Measurements from ENCODE around the gene MACROD2. TPM values are rescaled to one million over a fixed set of nuclear protein-coding genes. Genes with fewer than 3 reads are reported as not detected.

MACROD2 gene
- total and polyA plus RNA-seq, 9 donors = 2.0 to 4.9 (median 3.1) TPM

DNA sequence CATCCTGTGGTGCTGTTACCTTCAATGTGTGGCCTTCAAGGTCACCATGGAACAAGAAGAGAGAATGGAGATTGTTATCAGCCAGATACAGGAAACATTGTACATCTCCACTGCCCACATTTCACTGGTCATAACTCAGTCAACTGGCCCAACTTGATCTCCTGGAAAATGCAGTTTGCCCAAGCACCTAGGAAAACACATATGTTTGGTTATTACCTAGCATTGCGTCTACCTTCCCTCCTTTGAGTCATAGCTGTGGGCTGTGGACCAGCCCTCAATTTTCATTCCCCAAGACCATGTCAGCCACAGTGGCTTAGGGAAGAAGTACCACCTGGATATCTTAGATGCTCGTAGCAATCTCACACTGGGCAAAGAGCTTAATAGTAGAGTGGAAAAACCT lies 2064.5 kb downstream of the MACROD2 start:
- no CpG with 5 or more reads among the region's 2 CpGs for WGBS (ENCODE audit: insufficient coverage)
- Histone ChIP-seq H3K27ac (ENCODE audit: low read length) (no peak overlapping the region), H3K4me1 (ENCODE audit: control insufficient read depth, insufficient read depth, low read length) (peaks cover 12% of the 10 kb centered on the region), H3K9me3 (replicated peaks; ENCODE audit: control insufficient read depth, low read depth, low read length) (no peaks in the 10 kb centered on the region), H3K4me3 (ENCODE audit: low read length) (no peak overlapping the region), H3K36me3 (ENCODE audit: control insufficient read depth, insufficient read depth, low read length) (no peaks in the 10 kb centered on the region), H3K27me3 (ENCODE audit: control insufficient read depth, insufficient read depth, low read length) (no peaks in the 10 kb centered on the region)
- no peak for DNase-seq

DNA sequence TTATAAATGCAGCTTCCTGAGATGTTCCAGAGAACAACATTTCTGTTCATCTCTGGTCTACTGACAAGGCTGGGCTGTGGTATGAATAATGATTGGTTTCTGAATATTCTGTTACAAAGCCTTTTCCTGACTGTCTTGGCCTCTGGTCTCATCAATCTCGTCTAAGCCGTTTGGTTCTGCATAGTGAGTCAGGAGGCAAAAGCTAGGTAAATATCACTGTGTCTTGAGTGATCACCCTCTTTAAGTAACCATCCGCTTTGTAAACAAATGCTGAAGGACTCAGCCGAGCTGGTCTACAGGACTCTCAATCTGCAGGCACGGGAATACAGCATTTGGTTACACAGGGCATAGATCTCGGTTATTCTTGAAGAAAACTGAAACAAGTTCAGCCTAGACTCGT lies 2066.0 kb downstream of the MACROD2 start:
- Histone ChIP-seq H3K27me3 (ENCODE audit: control insufficient read depth, insufficient read depth, low read length) (no peaks in the 10 kb centered on the region), H3K27ac (ENCODE audit: low read length) (no peak overlapping the region), H3K4me1 (ENCODE audit: control insufficient read depth, insufficient read depth, low read length) (peaks cover 25% of the 10 kb centered on the region), H3K9me3 (replicated peaks; ENCODE audit: control insufficient read depth, low read depth, low read length) (no peaks in the 10 kb centered on the region), H3K36me3 (ENCODE audit: control insufficient read depth, insufficient read depth, low read length) (no peaks in the 10 kb centered on the region), H3K4me3 (ENCODE audit: low read length) (no peak overlapping the region)
- 80% methylated on average over 5 of the region's 7 CpGs for WGBS (ENCODE audit: insufficient coverage)
- no peak for DNase-seq

DNA sequence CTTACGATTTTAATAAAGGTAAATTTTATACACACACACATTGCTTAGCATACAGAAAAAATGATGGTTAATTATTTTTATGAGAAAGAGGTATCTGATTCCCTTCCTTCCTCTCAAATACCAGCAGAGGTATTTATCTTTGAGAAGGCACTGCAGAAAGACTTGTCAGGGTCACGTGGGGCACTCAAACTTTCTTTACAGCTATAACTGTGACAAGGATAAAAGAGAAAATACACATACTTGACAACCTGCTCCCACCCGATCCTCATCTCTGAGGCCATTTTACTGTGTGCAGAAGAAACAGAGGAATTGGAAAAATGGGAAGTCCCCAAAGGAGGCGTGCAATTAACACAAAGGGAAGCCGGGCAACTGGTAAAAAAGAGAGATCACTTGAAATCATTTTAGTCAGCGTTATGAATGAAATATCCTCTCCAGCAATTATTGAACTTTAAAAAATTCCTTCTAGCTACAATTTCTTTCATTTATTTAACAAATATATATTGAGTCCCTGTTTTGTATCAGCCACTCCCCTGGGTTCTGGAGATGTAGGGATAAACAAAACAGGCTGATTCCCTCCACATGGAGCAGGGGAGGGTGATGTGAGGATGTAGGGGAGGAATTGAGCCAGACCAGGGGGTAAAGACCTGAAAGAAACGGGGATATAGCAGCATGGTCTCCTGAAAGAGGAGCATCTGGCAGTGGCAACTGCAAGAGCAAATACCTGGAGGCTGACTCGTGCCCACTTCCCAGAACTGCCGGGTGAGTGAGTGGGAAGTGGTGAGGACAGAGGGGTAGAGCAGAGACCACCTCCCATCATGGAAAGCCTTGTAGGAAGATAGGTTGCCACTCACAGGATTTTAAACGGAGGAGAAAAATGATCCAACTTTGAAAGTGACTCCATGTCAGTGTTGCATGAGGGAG lies 2067.6 kb downstream of the MACROD2 start:
- DNase-seq = no peak
- Histone ChIP-seq H3K27ac (ENCODE audit: low read length) (no peak overlapping the region), H3K4me1 (ENCODE audit: control insufficient read depth, insufficient read depth, low read length) (peaks cover 30% of the 10 kb centered on the region), H3K4me3 (ENCODE audit: low read length) (no peak overlapping the region), H3K9me3 (replicated peaks; ENCODE audit: control insufficient read depth, low read depth, low read length) (peaks cover 3% of the 10 kb centered on the region), H3K36me3 (ENCODE audit: control insufficient read depth, insufficient read depth, low read length) (no peaks in the 10 kb centered on the region), H3K27me3 (ENCODE audit: control insufficient read depth, insufficient read depth, low read length) (no peaks in the 10 kb centered on the region)
- WGBS (ENCODE audit: insufficient coverage) = 73% methylated on average over 4 of the region's 10 CpGs

DNA sequence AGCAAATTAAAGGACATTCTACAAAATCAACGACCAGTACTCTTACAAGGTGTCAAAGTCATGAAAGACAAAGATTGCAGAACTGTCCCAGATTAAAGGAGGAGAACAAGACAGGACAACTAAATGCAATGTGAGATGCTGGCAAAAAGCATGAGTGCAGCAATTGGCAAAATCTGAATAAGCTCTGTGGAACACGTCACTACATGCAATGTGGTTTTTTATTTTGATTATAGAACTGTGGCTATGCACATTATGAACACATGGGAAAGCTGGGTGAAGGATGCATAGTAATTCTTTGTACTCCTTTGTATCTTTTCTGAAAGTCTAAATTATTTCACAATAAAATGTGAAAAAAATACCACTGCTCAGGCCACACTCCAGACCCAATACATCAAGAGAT lies 2068.6 kb downstream of the MACROD2 start:
- peaks cover 30% of the 10 kb centered on the region for H3K4me1 ChIP-seq (ENCODE audit: control insufficient read depth, insufficient read depth, low read length)
- H3K36me3 ChIP-seq (ENCODE audit: control insufficient read depth, insufficient read depth, low read length) = no peaks in the 10 kb centered on the region
- no peaks in the 10 kb centered on the region for H3K27me3 ChIP-seq (ENCODE audit: control insufficient read depth, insufficient read depth, low read length)
- WGBS (ENCODE audit: insufficient coverage) = no CpG with 5 or more reads among the region's 2 CpGs
- peak overlapping the region; percentile 22 for H3K27ac ChIP-seq (ENCODE audit: low read length)
- peaks cover 3% of the 10 kb centered on the region for H3K9me3 ChIP-seq (replicated peaks; ENCODE audit: control insufficient read depth, low read depth, low read length)
- H3K4me3 ChIP-seq (ENCODE audit: low read length) = no peak overlapping the region
- DNase-seq = no peak

DNA sequence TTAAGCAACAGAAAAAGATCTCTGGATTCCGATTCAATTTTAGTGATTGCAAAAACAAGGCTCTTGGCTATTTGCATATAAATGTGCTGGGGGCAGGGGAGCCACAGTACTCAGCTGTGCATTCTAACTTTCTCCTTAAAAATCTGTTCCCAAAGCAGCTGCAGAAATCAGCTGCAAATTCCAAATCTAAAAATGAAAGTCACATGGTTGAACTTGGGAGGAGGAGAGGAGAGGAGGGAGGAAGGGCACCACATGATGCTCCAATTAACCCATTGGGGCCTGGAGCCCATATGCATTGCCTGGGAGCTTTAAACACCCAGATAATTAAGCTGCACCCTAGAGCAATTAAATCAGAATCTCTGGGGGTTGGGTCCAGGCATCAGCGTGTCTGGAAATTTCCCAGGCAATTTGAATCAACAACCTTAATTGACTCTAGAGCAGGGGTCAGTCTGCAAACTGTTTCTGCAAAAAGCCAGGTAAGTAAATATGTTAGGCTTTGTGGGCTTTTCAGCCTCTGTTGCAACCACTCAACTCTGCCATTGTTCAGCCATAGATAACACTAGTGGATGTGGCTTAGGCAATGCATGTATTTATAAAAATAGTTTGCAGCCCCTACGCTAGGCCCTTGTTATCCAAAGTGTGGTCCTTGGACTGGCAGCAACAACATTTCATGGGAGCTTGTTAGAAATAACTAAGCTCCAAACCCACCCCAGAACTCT lies 2069.8 kb downstream of the MACROD2 start:
- Histone ChIP-seq H3K4me3 (ENCODE audit: low read length) (no peak overlapping the region), H3K4me1 (ENCODE audit: control insufficient read depth, insufficient read depth, low read length) (peaks cover 30% of the 10 kb centered on the region), H3K27ac (ENCODE audit: low read length) (no peak overlapping the region), H3K27me3 (ENCODE audit: control insufficient read depth, insufficient read depth, low read length) (no peaks in the 10 kb centered on the region), H3K9me3 (replicated peaks; ENCODE audit: control insufficient read depth, low read depth, low read length) (peaks cover 3% of the 10 kb centered on the region), H3K36me3 (ENCODE audit: control insufficient read depth, insufficient read depth, low read length) (no peaks in the 10 kb centered on the region)
- peak; percentile 93 for DNase-seq
- WGBS (ENCODE audit: insufficient coverage) = 31% methylated on average over 2 of the region's 3 CpGs

GRCh38 chr20:16066571-16066970 lies 2071.3 kb downstream of the MACROD2 start:
- Histone ChIP-seq H3K4me1 (ENCODE audit: control insufficient read depth, insufficient read depth, low read length) (peaks cover 30% of the 10 kb centered on the region), H3K9me3 (replicated peaks; ENCODE audit: control insufficient read depth, low read depth, low read length) (peaks cover 3% of the 10 kb centered on the region), H3K27me3 (ENCODE audit: control insufficient read depth, insufficient read depth, low read length) (no peaks in the 10 kb centered on the region), H3K4me3 (ENCODE audit: low read length) (no peak overlapping the region), H3K27ac (ENCODE audit: low read length) (no peak overlapping the region), H3K36me3 (ENCODE audit: control insufficient read depth, insufficient read depth, low read length) (no peaks in the 10 kb centered on the region)
- no peak for DNase-seq
- 39% methylated on average over 2 of the region's 5 CpGs for WGBS (ENCODE audit: insufficient coverage)

DNA sequence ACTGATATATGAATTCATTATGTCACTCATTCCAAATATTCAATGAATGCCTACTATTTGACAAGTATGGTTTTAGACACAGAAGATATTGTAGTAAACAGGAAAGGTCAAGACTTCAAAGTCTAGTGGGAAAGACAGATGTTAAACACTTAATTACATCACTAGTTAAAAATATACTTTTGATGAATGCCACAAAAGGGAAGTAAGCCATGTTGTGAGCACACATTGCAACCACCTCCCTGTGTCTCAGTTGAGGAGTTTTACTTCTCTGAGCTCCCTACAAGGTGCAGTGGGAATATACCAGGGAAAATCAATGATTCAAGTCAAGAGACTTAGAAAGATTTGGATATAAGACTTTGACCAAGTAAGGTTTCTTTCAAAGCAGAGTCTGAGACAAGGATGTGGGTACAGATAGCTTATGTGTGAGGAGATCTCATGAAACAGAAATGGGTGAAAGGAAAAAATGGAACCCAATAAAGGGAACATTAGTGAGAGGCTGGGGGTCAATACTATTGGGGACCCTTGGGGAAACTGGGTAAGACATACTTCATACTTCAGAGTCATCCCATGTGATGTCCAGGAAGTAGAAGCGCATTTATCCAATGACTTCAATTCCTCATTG lies 2074.2 kb downstream of the MACROD2 start:
- Histone ChIP-seq H3K27ac (ENCODE audit: low read length) (no peak overlapping the region), H3K4me3 (ENCODE audit: low read length) (no peak overlapping the region), H3K36me3 (ENCODE audit: control insufficient read depth, insufficient read depth, low read length) (no peaks in the 10 kb centered on the region), H3K27me3 (ENCODE audit: control insufficient read depth, insufficient read depth, low read length) (no peaks in the 10 kb centered on the region), H3K4me1 (ENCODE audit: control insufficient read depth, insufficient read depth, low read length) (peaks cover 21% of the 10 kb centered on the region), H3K9me3 (replicated peaks; ENCODE audit: control insufficient read depth, low read depth, low read length) (peaks cover 3% of the 10 kb centered on the region)
- DNase-seq = no peak
- WGBS (ENCODE audit: insufficient coverage) = no CpG with 5 or more reads among the region's 1 CpG

DNA sequence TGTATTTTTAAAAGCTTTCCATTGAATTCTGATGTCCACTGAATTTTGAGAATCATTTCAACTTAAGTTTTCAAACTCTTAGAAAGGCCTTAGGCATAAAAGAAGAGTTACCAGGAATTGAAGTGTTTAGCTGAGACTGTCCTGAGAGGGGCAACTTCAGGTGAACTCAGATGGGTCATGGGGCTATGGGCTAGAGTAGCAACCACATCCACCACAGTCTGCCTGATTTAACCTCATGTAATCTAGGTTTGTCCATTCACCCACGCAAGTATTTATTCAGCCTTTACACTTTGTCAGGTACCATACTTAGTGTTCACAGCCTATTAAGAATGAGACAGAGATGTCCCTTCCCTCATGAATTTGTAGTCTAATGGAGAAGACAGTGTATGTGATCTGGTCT lies 2076.9 kb downstream of the MACROD2 start:
- H3K27me3 ChIP-seq (ENCODE audit: control insufficient read depth, insufficient read depth, low read length) = no peaks in the 10 kb centered on the region
- H3K27ac ChIP-seq (ENCODE audit: low read length) = no peak overlapping the region
- peaks cover 2% of the 10 kb centered on the region for H3K9me3 ChIP-seq (replicated peaks; ENCODE audit: control insufficient read depth, low read depth, low read length)
- no peaks in the 10 kb centered on the region for H3K36me3 ChIP-seq (ENCODE audit: control insufficient read depth, insufficient read depth, low read length)
- H3K4me1 ChIP-seq (ENCODE audit: control insufficient read depth, insufficient read depth, low read length) = no peaks in the 10 kb centered on the region
- no CpG with 5 or more reads among the region's 1 CpG for WGBS (ENCODE audit: insufficient coverage)
- no peak overlapping the region for H3K4me3 ChIP-seq (ENCODE audit: low read length)
- DNase-seq = no peak

DNA sequence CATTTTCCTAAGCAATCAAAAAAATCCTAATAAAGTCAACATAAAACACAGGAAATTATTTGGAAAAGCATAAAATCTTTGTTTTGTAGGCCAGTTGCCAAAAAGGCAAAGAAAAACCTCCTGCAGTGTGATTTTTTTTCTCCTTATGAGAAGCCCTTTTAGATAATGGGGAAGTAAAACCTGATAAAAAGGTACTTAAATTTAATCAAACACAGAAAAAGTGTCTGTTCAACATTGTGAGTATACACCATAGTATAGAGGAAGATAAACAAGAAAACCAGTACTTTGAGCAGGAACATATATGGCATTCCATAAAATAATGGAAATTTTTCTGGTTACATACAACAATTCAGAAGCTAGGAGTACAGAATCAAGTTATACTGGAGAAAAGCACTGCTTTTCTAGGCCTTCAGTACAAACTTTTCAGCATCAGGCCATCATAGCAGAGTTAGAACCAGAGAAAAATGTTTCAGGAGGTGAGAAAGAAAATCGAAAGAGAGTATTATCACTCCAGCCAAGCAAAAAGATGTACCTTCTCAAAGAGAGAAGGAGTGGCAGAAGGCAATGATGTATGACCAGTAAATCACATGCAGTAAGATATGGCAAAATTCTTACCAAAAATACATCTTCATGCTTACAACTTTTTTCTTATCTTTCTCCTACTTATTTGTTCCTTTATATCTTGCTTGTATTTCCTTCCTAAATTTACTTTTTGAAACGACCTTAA lies 2083.0 kb downstream of the MACROD2 start:
- Histone ChIP-seq H3K4me3 (ENCODE audit: low read length) (no peak overlapping the region), H3K36me3 (ENCODE audit: control insufficient read depth, insufficient read depth, low read length) (no peaks in the 10 kb centered on the region), H3K27me3 (ENCODE audit: control insufficient read depth, insufficient read depth, low read length) (no peaks in the 10 kb centered on the region), H3K4me1 (ENCODE audit: control insufficient read depth, insufficient read depth, low read length) (peaks cover 3% of the 10 kb centered on the region), H3K27ac (ENCODE audit: low read length) (no peak overlapping the region), H3K9me3 (replicated peaks; ENCODE audit: control insufficient read depth, low read depth, low read length) (no peaks in the 10 kb centered on the region)
- no peak for DNase-seq
- WGBS (ENCODE audit: insufficient coverage) = no CpG with 5 or more reads among the region's 2 CpGs
